Aorta (tissue), 5 donors: ENCODE data around the gene ZBTB8B. TPM values are rescaled to one million over a fixed set of nuclear protein-coding genes. Genes with fewer than 3 reads are reported as not detected.
"Not testable (repeated sequence)": the region's sequence is repeated elsewhere in the genome, so short reads cannot be mapped to it uniquely, and the experiment has no call there.

Experiments used
- ATAC-seq: fragments of 200-7000 bp; cut with Tn5 transposase; one replicate; pipeline ENCODE4 v1.9.1; 2022; ENCODE audit warnings: moderate library complexity; ENCODE audit not compliant: low FRiP score
- DNase-seq, 2 donors: peaks; one replicate each; pipeline ENCODE4 v3.0.0-alpha.2; 2020
- H3K27ac ChIP-seq, 2 donors: one replicate each; pipeline ENCODE4 v1.5.1; 2013; ENCODE audit warnings: low read length in 2 of 2, mild to moderate bottlenecking in 2 of 2, moderate library complexity in 2 of 2, control low read depth in 1 of 2, inconsistent platforms in 1 of 2, low read depth in 1 of 2
- H3K27me3 ChIP-seq, 2 donors: one replicate each; pipeline ENCODE4 v1.6.1; 2013; ENCODE audit warnings: control low read depth in 1 of 2, low read length in 1 of 2, mild to moderate bottlenecking in 1 of 2, moderate library complexity in 1 of 2; ENCODE audit not compliant: insufficient read depth in 2 of 2, control insufficient read depth in 1 of 2
- H3K36me3 ChIP-seq, 2 donors: one replicate each; pipeline ENCODE4 v1.6.1; 2013; ENCODE audit warnings: control low read depth in 1 of 2, low read length in 1 of 2, mild to moderate bottlenecking in 1 of 2; ENCODE audit not compliant: insufficient read depth in 2 of 2, control insufficient read depth in 1 of 2
- H3K4me1 ChIP-seq, 2 donors: one replicate each; pipeline ENCODE4 v1.6.1; 2013; ENCODE audit warnings: low read length in 2 of 2, control low read depth in 1 of 2, mild to moderate bottlenecking in 1 of 2, moderate library complexity in 1 of 2; ENCODE audit not compliant: insufficient read depth in 2 of 2, control insufficient read depth in 1 of 2
- H3K4me3 ChIP-seq, 2 donors: one replicate each; pipeline ENCODE4 v1.5.1; 2013; ENCODE audit warnings: low read length in 2 of 2, control low read depth in 1 of 2, mild to moderate bottlenecking in 1 of 2
- H3K9me3 ChIP-seq: one replicate; pipeline ENCODE4 v1.6.1; 2013; ENCODE audit warnings: mild to moderate bottlenecking, low read length; ENCODE audit not compliant: control insufficient read depth
- WGBS, 2 donors: extraction: QIAGEN DNeasy Blood & Tissue Kit; methylation state at CpG; one replicate each; pipeline ENCODE4 v1.1.7; 2013; 5-methylcytosine and 5-hydroxymethylcytosine counted together
- intact Hi-C, 2 donors: fragments of 100-400 bp; cut with DNase I; formaldehyde crosslinking; loops; one replicate each; pipeline versions ENCODE4 v1.14.2 to v1.15.0; 2022
- polyA plus RNA-seq, 2 donors: library from polyadenylated mRNA; stranded (reverse); fragments of 200-250 nt; gene quantifications; one replicate each; pipeline ENCODE4 v1.2.3, GENCODE V29; 2013
- total RNA-seq, 2 donors: library from RNA; stranded (reverse); fragmentation: NEBNext Ultra II Directional; extraction: Animal tissue kit (Norgen Biotek cat#: 25700); gene quantifications; one replicate each; pipeline ENCODE4 v1.2.1, GENCODE V29; 2021
- donor health status: healthy with polysubstance abuse.
- donor health status: Bipolar disorder and iron deficiency.
- donor health status: DM: no; HTN: no; CAD: no.
- donor health status: DM: no; HTN: no; CAD: no.
- donor health status: DM: yes; HTN: yes; CAD: no.

Gene ZBTB8B
- total and polyA plus RNA-seq, 4 donors, result 0.03 TPM; not detected in 3

DNA sequence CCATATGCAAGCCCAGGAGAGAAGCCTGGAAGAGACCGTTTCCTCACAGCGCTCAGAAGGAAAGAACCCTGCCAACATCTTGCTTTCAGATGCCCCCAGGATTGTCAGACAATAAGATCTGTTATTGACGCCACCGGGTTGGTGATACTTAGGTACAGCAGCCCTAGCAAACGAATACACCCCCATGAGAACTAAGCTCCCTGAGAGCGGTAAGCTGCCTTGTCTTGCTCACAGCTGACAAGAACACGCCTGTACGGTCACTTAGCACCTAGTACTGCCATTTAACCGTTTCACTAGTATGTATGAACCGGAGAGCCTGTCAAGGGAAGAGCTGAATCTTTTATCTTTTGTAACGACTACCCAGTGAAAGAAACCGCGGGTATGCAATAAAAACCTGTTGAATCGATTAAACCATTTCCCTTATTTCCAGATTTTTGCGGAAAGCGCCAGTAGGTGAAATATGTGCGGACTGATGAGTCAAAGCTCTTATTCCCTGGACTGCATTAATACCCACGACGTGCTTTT, 619 bp upstream of the ZBTB8B start:
- Histone ChIP-seq H3K36me3 (no peaks in the 10 kb centered on the region), H3K27me3 (no peaks in the 10 kb centered on the region), H3K9me3 (no peaks in the 10 kb centered on the region), H3K27ac (no peak overlapping the region), H3K4me3 (peak overlapping the region; percentile 2 to 32), H3K4me1 (no peaks in the 10 kb centered on the region)
- intact Hi-C loops, result no loop called here
- WGBS, 2 donors, result 2% methylated on average over 19 of the region's 19 CpGs
- DNase-seq (no peak), ATAC-seq (no peak)

DNA sequence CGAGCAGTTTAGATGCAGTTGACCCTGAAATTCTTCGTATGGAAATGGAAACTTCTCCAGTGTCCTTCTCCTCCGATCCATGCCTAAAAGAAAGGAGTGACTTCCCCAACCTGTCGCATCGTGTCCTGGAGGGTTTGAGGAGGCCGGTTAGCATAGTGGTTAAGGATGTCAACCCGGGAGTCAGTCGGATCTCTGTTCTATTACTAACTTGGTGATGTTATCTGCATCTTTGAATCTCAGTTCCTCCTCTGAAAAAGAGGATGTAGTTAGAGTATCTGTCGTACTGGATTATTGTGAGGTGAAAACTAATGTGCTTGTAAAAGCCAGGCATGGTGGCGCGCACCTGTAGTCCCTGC, 684 bp downstream of the ZBTB8B start:
- ATAC-seq (no peak), DNase-seq (no peak)
- Histone ChIP-seq H3K27ac (no peak overlapping the region), H3K27me3 (no peaks in the 10 kb centered on the region), H3K36me3 (no peaks in the 10 kb centered on the region), H3K4me1 (no peaks in the 10 kb centered on the region), H3K9me3 (no peaks in the 10 kb centered on the region), H3K4me3 (no peak overlapping the region)
- WGBS, 2 donors, result 37 to 40% methylated on average over 11 of the region's 11 CpGs
- intact Hi-C loops, result no loop called here

DNA sequence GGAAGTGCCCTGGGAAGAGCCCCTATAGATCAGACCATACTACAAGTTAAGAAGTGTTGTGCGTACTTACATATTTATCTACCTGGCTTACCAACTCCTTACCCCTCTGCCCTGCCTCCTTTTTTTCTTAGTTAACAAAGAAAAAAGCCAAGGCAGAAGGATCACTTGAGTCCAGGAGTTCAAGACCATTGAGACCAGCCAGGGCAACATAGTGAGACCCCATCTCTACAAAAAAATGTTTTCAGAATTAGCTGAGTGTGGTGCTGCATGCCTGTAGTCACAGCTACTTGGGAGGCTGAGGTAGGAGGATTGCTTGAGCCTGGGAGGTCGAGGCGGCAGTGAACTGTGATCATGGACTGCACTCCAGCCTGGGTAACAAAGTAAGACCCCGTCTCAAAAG, 1.9 kb downstream of the ZBTB8B start:
- H3K4me1 ChIP-seq, result no peaks in the 10 kb centered on the region
- WGBS, 2 donors, result 89 to 97% methylated on average over 4 of the region's 4 CpGs
- ATAC-seq, result no peak
- no peak overlapping the region for H3K27ac ChIP-seq
- no peak for DNase-seq
- no peak overlapping the region for H3K4me3 ChIP-seq
- no peaks in the 10 kb centered on the region for H3K27me3 ChIP-seq
- H3K9me3 ChIP-seq, result no peaks in the 10 kb centered on the region
- intact Hi-C loops, result no loop called here
- no peaks in the 10 kb centered on the region for H3K36me3 ChIP-seq

DNA sequence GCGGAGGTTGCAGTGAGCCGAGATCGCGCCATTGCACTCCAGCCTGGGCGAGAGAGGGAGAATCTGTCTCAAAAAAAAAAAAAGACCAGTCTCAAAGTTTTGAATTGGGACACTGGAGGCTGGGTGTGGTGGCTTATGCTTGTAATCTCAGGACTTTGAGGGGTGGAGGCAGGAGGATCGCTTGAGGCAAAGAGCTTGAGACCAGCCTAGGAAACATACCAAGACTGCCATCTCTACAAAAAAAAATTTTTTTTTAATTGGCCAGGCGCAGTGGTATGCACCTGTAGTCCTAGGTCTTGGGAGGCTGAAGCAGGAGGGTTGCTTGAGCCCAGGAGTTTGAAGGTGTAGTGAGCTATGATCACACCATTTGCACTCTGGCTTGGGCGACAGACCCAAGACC, 3.9 kb downstream of the ZBTB8B start:
- Histone ChIP-seq H3K4me3 (no peak overlapping the region), H3K27me3 (no peaks in the 10 kb centered on the region), H3K27ac (no peak overlapping the region), H3K36me3 (no peaks in the 10 kb centered on the region), H3K4me1 (no peaks in the 10 kb centered on the region), H3K9me3 (no peaks in the 10 kb centered on the region)
- intact Hi-C loops, result no loop called here
- no peak for DNase-seq
- WGBS, 2 donors, result 95% methylated on average over 8 of the region's 8 CpGs
- ATAC-seq, result no peak

DNA sequence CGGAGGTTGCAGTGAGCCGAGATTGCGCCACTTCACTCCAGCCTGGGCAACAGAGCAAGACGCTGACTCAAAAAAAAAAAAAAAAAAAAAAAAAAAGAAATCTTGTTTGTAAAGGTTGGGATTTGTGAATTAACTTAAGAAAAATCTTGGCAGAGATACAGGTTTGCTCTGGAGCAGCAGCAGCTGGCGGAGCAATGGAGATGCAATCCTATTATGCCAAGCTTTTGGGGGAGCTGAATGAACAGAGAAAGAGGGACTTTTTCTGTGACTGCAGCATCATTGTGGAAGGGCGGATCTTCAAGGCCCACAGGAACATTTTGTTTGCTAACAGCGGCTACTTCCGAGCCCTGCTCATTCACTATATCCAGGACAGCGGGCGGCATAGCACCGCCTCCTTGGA, 5.6 kb downstream of the ZBTB8B start:
- Histone ChIP-seq H3K4me1 (no peaks in the 10 kb centered on the region), H3K27ac (no peak overlapping the region), H3K9me3 (no peaks in the 10 kb centered on the region), H3K36me3 (no peaks in the 10 kb centered on the region), H3K27me3 (no peaks in the 10 kb centered on the region), H3K4me3 (no peak overlapping the region)
- 60% methylated on average over 11 of the region's 11 CpGs for WGBS, 2 donors
- no peak for DNase-seq
- no peak for ATAC-seq
- intact Hi-C loops, result no loop called here

DNA sequence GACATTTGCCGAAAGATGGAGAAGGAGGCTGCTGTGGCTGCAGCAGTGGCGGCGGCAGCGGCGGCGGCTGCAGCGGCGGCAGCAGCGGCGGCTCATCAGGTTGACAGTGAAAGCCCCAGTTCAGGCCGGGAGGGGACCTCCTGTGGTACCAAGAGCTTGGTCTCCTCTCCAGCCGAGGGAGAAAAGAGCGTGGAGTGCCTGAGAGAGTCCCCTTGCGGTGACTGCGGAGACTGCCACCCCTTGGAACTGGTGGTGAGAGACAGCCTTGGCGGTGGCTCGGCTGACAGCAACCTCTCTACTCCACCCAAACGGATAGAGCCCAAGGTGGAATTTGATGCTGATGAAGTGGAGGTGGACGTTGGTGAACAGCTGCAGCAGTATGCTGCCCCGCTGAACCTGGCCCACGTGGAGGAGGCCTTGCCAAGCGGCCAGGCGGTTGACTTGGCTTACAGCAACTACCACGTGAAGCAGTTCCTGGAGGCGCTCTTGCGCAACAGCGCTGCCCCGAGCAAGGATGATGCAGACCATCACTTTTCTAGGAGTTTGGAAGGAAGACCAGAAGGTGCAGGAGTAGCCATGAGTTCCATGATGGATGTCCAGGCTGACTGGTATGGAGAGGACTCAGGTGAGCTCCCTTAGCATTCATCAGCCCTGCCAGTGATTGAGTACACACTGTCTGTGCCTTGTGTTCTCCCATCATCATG, 6.3 kb downstream of the ZBTB8B start:
- Histone ChIP-seq H3K4me3 (no peak overlapping the region), H3K27me3 (no peaks in the 10 kb centered on the region), H3K4me1 (no peaks in the 10 kb centered on the region), H3K36me3 (no peaks in the 10 kb centered on the region), H3K27ac (no peak overlapping the region), H3K9me3 (no peaks in the 10 kb centered on the region)
- DNase-seq (no peak), ATAC-seq (no peak)
- intact Hi-C loops, result no loop called here
- 65 to 76% methylated on average over 27 to 28 of the region's 28 CpGs for WGBS, 2 donors

DNA sequence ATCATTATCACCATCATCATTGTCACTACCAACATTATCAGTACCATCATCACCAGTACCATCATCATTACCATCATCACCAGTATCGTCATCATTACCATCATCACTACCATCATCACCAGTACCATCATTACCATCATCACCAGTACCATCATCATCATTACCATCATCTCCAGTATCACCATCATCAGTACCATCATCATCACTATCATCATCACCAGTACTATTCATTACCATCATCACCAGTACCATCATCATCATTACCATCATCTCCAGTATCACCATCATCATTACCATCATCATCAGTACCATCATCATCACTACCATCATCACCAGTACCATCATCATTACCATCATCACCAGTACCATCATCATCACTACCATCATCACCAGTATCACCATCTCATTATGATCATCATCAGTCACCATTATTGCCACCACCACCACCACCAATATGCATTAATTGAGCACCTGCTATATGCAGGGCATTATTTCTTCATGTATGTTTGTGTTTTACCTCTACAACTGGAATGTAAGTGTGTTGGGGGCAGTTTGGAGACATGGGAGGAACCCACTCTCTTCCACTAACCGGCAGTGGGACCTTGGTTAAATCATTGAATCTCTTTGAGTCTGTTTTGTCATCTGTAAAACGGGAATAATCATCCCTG, 7.0 kb downstream of the ZBTB8B start:
- Histone ChIP-seq H3K36me3 (no peaks in the 10 kb centered on the region), H3K4me3 (no peak overlapping the region), H3K27me3 (no peaks in the 10 kb centered on the region), H3K27ac (no peak overlapping the region), H3K4me1 (no peaks in the 10 kb centered on the region), H3K9me3 (no peaks in the 10 kb centered on the region)
- ATAC-seq, result no peak
- intact Hi-C loops, result no loop called here
- WGBS, 2 donors, result 94 to 96% methylated on average over 3 of the region's 3 CpGs
- DNase-seq, result no peak

DNA sequence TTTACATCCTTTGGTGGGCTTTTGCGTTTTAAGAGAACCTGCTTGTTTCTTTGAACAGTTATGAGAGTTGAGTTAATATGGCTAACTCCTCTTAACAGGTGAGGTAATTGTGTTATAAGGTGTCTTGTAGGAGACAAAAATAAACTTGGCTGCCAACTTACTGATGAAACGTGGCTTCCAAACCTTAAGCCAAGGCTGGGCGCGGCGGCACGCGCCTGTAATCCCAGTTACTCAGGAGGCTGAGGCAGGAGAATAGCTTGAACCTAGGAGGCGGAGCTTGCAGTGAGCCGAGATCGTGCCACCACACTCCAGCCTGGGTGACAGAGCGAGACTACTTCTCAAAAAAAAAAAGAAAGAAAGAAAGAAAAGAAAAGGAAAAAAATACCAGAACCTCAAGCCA, 8.1 kb downstream of the ZBTB8B start:
- H3K9me3 ChIP-seq, H3K27ac ChIP-seq, DNase-seq, intact Hi-C loops, ATAC-seq, H3K36me3 ChIP-seq, H3K4me3 ChIP-seq, H3K27me3 ChIP-seq, H3K4me1 ChIP-seq: not testable (repeated sequence)
- 60 to 61% methylated on average over 11 of the region's 11 CpGs for WGBS, 2 donors

DNA sequence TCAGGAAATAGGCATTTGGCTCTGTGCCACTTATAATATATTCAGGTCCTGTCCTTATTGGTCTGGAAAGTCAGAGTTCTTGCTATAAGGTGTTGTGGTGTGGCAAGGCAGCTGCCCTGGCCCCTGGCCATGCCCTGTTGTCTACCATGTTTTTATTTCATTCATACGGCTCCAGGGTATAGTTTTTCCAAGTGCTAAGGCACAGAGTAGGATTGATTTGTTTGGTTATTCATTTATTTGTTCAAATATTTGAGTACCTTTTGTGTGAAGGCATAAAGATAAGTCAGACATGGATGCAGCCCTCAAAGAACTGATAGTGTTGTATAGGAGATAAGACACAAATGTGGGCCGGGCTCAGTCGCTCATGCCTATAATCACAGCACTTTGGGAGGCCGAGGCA, 10.1 kb downstream of the ZBTB8B start:
- no peaks in the 10 kb centered on the region for H3K27me3 ChIP-seq
- no peaks in the 10 kb centered on the region for H3K4me1 ChIP-seq
- no peak for DNase-seq
- intact Hi-C loops, result no loop called here
- WGBS, 2 donors, result 94% methylated on average over 4 of the region's 4 CpGs
- no peak overlapping the region for H3K27ac ChIP-seq
- no peaks in the 10 kb centered on the region for H3K36me3 ChIP-seq
- no peak overlapping the region for H3K4me3 ChIP-seq
- ATAC-seq, result no peak
- no peaks in the 10 kb centered on the region for H3K9me3 ChIP-seq
